Measurements from ENCODE around the gene GCGR. TPM values are rescaled to one million over a fixed set of nuclear protein-coding genes. Genes with fewer than 3 reads are reported as not detected.

Gene GCGR
- total RNA-seq, 4 donors from 2014 or later, result 0.14 to 0.64 TPM; not detected in 2

DNA sequence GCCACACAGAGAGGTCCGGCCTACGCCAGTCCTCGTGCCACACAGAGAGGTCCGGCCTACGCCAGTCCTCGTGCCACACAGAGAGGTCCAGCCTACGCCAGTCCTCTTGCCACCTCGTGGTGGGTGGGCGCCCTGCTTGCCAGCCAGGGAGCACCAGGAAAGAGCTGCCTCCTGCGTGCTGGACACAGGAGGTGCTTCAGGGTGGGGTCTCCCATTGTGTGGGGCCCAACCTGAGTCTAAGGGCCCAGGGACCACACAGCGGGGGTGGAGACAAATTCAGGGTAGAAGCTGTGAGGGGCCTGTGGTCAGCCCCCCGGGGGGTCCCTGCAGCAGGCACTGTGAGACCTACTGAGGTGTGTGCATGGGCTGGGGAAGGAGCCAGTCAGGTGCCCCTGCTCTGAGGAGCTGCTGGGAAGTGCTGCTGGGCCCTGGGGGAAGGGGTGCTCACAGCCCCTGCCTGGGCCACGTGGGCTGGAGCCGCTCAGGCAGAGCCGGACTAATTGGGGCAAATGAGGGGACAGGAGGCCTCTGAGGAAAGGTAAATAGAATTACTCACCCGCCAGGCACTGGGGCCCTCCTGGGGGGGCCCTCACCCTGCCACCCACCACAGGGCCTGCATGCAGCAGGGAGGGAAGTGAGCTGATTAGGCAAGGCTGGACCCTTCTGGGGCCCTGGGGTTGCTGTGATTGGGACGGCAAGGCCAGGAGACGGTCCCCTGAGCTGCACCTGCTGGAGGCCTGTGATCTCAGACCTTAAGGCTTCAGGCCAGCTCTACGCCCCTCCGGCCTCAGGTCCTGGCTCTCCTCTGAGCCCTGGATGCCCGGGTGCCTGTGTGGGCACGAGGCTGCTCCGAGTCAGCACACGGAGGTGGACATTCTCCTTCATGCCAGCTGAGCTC is 11.0 kb downstream of the GCGR start:
- H3K27me3 ChIP-seq, result peaks cover 24% of the 10 kb centered on the region
- TF ChIP-seq, protein P1, sequence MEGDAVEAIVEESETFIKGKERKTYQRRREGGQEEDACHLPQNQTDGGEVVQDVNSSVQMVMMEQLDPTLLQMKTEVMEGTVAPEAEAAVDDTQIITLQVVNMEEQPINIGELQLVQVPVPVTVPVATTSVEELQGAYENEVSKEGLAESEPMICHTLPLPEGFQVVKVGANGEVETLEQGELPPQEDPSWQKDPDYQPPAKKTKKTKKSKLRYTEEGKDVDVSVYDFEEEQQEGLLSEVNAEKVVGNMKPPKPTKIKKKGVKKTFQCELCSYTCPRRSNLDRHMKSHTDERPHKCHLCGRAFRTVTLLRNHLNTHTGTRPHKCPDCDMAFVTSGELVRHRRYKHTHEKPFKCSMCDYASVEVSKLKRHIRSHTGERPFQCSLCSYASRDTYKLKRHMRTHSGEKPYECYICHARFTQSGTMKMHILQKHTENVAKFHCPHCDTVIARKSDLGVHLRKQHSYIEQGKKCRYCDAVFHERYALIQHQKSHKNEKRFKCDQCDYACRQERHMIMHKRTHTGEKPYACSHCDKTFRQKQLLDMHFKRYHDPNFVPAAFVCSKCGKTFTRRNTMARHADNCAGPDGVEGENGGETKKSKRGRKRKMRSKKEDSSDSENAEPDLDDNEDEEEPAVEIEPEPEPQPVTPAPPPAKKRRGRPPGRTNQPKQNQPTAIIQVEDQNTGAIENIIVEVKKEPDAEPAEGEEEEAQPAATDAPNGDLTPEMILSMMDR (IDR thresholded peaks at IDR 0.05), result no peak
- no peak for TF ChIP-seq EP300 (IDR thresholded peaks at IDR 0.05; ENCODE audit: low read depth)
- TF ChIP-seq POLR2A (IDR thresholded peaks at IDR 0.05), result no peak
- TF ChIP-seq POLR2AphosphoS5 (IDR thresholded peaks at IDR 0.05), result no peak
- no peak for DNase-seq
- 54% methylated on average over 14 of the region's 24 CpGs; no CpG with 5 or more reads in 1 of the 2 donors for WGBS, 2 donors (ENCODE audit: low coverage in 1 of 2)
- intact Hi-C loops (cut with DNase I; ENCODE audit: low total_unique reads) (no loop called here), in situ Hi-C loops (cut with MboI; ENCODE audit: low pct_ligation_motif_present in 1 of 4, low pct_unique_long_range_greater_than_20kb in 1 of 4, low sequenced_read_pairs in 3 of 4) (no loop called here)
- peaks cover 5 to 11% (median 8%) of the 10 kb centered on the region in 4 donors for H3K4me1 ChIP-seq
- H3K9me3 ChIP-seq, result no peaks in the 10 kb centered on the region
- peak overlapping the region in 1 of 4 donors; percentile 1 for H3K27ac ChIP-seq
- H3K4me3 ChIP-seq, result no peak overlapping the region
- no peaks in the 10 kb centered on the region for H3K36me3 ChIP-seq

GRCh38 chr17:81815646-81815986 is 11.7 kb downstream of the GCGR start:
- TF ChIP-seq, protein P1 (IDR thresholded peaks at IDR 0.05), result no peak
- TF ChIP-seq EP300 (IDR thresholded peaks at IDR 0.05; ENCODE audit: low read depth) (no peak), POLR2AphosphoS5 (IDR thresholded peaks at IDR 0.05) (no peak), POLR2A (IDR thresholded peaks at IDR 0.05) (no peak)
- 43% methylated on average over 2 of the region's 2 CpGs; no CpG with 5 or more reads in 1 of the 2 donors for WGBS, 2 donors (ENCODE audit: low coverage in 1 of 2)
- Histone ChIP-seq H3K4me3 (no peak overlapping the region), H3K4me1 (peaks cover 5 to 11% (median 8%) of the 10 kb centered on the region in 4 donors), H3K27ac (peak overlapping the region in 1 of 4 donors; percentile 1), H3K9me3 (no peaks in the 10 kb centered on the region), H3K27me3 (peaks cover 17% of the 10 kb centered on the region), H3K36me3 (no peaks in the 10 kb centered on the region)
- in situ Hi-C loops (cut with MboI; ENCODE audit: low pct_ligation_motif_present in 1 of 4, low pct_unique_long_range_greater_than_20kb in 1 of 4, low sequenced_read_pairs in 3 of 4) (no loop called here), intact Hi-C loops (cut with DNase I; ENCODE audit: low total_unique reads) (no loop called here)
- peak; percentile 57 for DNase-seq

- 58 to 66% methylated on average over 4 to 7 of the region's 7 CpGs for WGBS, 2 donors (ENCODE audit: low coverage in 1 of 2)
- Histone ChIP-seq H3K36me3 (no peaks in the 10 kb centered on the region), H3K27me3 (no peaks in the 10 kb centered on the region), H3K4me1 (peaks cover 14 to 29% (median 24%) of the 10 kb centered on the region in 4 donors), H3K4me3 (no peak overlapping the region), H3K27ac (no peak overlapping the region), H3K9me3 (no peaks in the 10 kb centered on the region)
- no peak for DNase-seq
- in situ Hi-C loops (cut with MboI; ENCODE audit: low pct_ligation_motif_present in 1 of 4, low pct_unique_long_range_greater_than_20kb in 1 of 4, low sequenced_read_pairs in 3 of 4), result no loop called here
- TF ChIP-seq EP300 (IDR thresholded peaks at IDR 0.05; ENCODE audit: low read depth) (no peak), POLR2A (IDR thresholded peaks at IDR 0.05) (no peak), POLR2AphosphoS5 (IDR thresholded peaks at IDR 0.05) (no peak)
- TF ChIP-seq, protein P1 (IDR thresholded peaks at IDR 0.05), result no peak
- intact Hi-C loops (cut with DNase I; ENCODE audit: low total_unique reads), result no loop called here
These were observed 13.8 kb downstream of the GCGR start for GRCh38 chr17:81817758-81818147.

DNA sequence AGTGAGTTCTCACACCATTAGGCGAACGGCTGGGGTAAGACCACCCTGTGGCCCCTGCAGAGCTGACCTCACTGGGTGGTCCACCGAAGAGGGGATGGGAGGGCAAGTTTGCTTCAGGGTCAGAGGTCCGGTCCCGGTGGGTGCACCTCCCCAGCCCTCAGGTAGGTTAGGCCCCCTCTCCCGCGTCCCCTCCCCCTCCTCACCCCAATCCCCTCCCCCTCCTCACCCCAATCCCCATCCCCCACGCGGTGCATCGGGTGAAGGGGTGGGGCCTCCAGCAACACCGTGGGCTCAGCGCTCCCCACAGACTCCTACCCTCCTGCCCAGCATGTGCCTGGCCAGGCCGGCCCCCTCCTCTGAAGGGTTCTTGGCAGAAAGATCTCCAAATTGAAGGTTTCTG is 15.8 kb downstream of the GCGR start:
- Histone ChIP-seq H3K9me3 (no peaks in the 10 kb centered on the region), H3K27ac (no peak overlapping the region), H3K4me3 (no peak overlapping the region), H3K27me3 (no peaks in the 10 kb centered on the region), H3K36me3 (no peaks in the 10 kb centered on the region), H3K4me1 (peaks cover 15 to 29% (median 24%) of the 10 kb centered on the region in 4 donors)
- in situ Hi-C loops (cut with MboI; ENCODE audit: low pct_ligation_motif_present in 1 of 4, low pct_unique_long_range_greater_than_20kb in 1 of 4, low sequenced_read_pairs in 3 of 4) (no loop called here), intact Hi-C loops (cut with DNase I; ENCODE audit: low total_unique reads) (no loop called here)
- TF ChIP-seq POLR2A (IDR thresholded peaks at IDR 0.05), result no peak
- TF ChIP-seq, protein P1 (IDR thresholded peaks at IDR 0.05), result no peak
- TF ChIP-seq POLR2AphosphoS5 (IDR thresholded peaks at IDR 0.05), result no peak
- TF ChIP-seq EP300 (IDR thresholded peaks at IDR 0.05; ENCODE audit: low read depth), result no peak
- DNase-seq, result no peak
- 56% methylated on average over 13 of the region's 13 CpGs; no CpG with 5 or more reads in 1 of the 2 donors for WGBS, 2 donors (ENCODE audit: low coverage in 1 of 2)
